Thymus (tissue), 11 donors: ENCODE data around the gene GEMIN5. TPM values are rescaled to one million over a fixed set of nuclear protein-coding genes. Genes with fewer than 3 reads are reported as not detected.
A peak's percentile ranks its signal among the peaks of the same experiment; 100 is the strongest.

ENCODE experiments used
- DNase-seq, 9 donors: peaks; one replicate each; pipeline ENCODE4 v3.0.0-alpha.2; 2013; ENCODE audit warnings: low spot score in 9 of 9, low read depth in 6 of 9, missing footprints in 1 of 9
- H3K27ac ChIP-seq, 2 donors: one replicate each; pipeline ENCODE4 v1.5.1; 2013; ENCODE audit warnings: control low read depth in 1 of 2, low read depth in 1 of 2, low read length in 1 of 2, mild to moderate bottlenecking in 1 of 2, moderate library complexity in 1 of 2
- H3K27me3 ChIP-seq, 2 donors: one replicate each; pipeline ENCODE4 v1.5.1; 2013; ENCODE audit warnings: low read length in 1 of 2; ENCODE audit not compliant: control insufficient read depth in 2 of 2, insufficient read depth in 1 of 2
- H3K36me3 ChIP-seq, 2 donors: one replicate each; pipeline ENCODE4 v1.5.1; 2013; ENCODE audit warnings: low read length in 1 of 2, mild to moderate bottlenecking in 1 of 2, moderate library complexity in 1 of 2; ENCODE audit not compliant: control insufficient read depth in 2 of 2, insufficient read depth in 2 of 2
- H3K4me1 ChIP-seq, 2 donors: one replicate each; pipeline ENCODE4 v1.5.1; 2013; ENCODE audit warnings: low read length in 2 of 2; ENCODE audit not compliant: control insufficient read depth in 2 of 2, insufficient read depth in 2 of 2
- H3K4me3 ChIP-seq, 2 donors: one replicate each; pipeline ENCODE4 v1.5.1; 2013; ENCODE audit warnings: low read length in 2 of 2, control low read depth in 1 of 2, mild to moderate bottlenecking in 1 of 2
- H3K9me3 ChIP-seq, 2 donors: one replicate each; pipeline ENCODE4 v1.5.1; 2013; ENCODE audit warnings: low read length in 1 of 2, mild to moderate bottlenecking in 1 of 2; ENCODE audit not compliant: control insufficient read depth in 2 of 2, insufficient read depth in 1 of 2
- WGBS: extraction: QIAGEN DNeasy Blood & Tissue Kit; methylation state at CpG from one replicate; pipeline ENCODE4 v1.1.7; 2013; 5-methylcytosine and 5-hydroxymethylcytosine counted together
- polyA plus RNA-seq: library from polyadenylated mRNA; stranded (reverse); fragments of 200-250 nt; gene quantifications from one replicate; pipeline ENCODE4 v1.2.3, GENCODE V29; 2013
- total RNA-seq: library from RNA; stranded (reverse); fragments of 120-200 nt; gene quantifications from one replicate; pipeline ENCODE4 v1.2.4, GENCODE V29; 2013
- donor health status: healthy.

Gene GEMIN5
- total and polyA plus RNA-seq, 2 donors: 5.3 to 12.8 TPM

GRCh38 chr5:154898210-154898609 is 39.8 kb downstream of the GEMIN5 start:
- WGBS: over 99% methylated on average over 4 of the region's 4 CpGs
- H3K27me3 ChIP-seq: no peaks in the 10 kb centered on the region
- H3K27ac ChIP-seq: no peak overlapping the region
- H3K9me3 ChIP-seq: no peaks in the 10 kb centered on the region
- no peaks in the 10 kb centered on the region for H3K4me1 ChIP-seq
- H3K4me3 ChIP-seq: no peak overlapping the region
- DNase-seq: no peak
- H3K36me3 ChIP-seq: peaks cover 37 to 77% of the 10 kb centered on the region in 2 donors

GRCh38 chr5:154896562-154897165 is 41.3 kb downstream of the GEMIN5 start:
- no peak for DNase-seq
- H3K27me3 ChIP-seq: no peaks in the 10 kb centered on the region
- no peak overlapping the region for H3K4me3 ChIP-seq
- H3K4me1 ChIP-seq: no peaks in the 10 kb centered on the region
- no peaks in the 10 kb centered on the region for H3K9me3 ChIP-seq
- no peak overlapping the region for H3K27ac ChIP-seq
- H3K36me3 ChIP-seq: peaks cover 40 to 74% of the 10 kb centered on the region in 2 donors

- Histone ChIP-seq H3K27ac (no peak overlapping the region), H3K9me3 (no peaks in the 10 kb centered on the region), H3K4me3 (no peak overlapping the region), H3K4me1 (no peaks in the 10 kb centered on the region), H3K27me3 (no peaks in the 10 kb centered on the region), H3K36me3 (peaks cover 45 to 77% of the 10 kb centered on the region in 2 donors)
- no peak for DNase-seq
- WGBS: 94% methylated on average over 14 of the region's 14 CpGs
These were observed 42.1 kb downstream of the GEMIN5 start for GRCh38 chr5:154895606-154896561.

- Histone ChIP-seq H3K9me3 (no peaks in the 10 kb centered on the region), H3K4me1 (no peaks in the 10 kb centered on the region), H3K27me3 (no peaks in the 10 kb centered on the region), H3K4me3 (no peak overlapping the region), H3K36me3 (peaks cover 50 to 74% of the 10 kb centered on the region in 2 donors), H3K27ac (no peak overlapping the region)
- WGBS: 86% methylated on average over 5 of the region's 5 CpGs
- DNase-seq: no peak
These were observed 44.6 kb downstream of the GEMIN5 start for GRCh38 chr5:154893381-154893780.

GRCh38 chr5:154892369-154892771 is 45.6 kb downstream of the GEMIN5 start:
- Histone ChIP-seq H3K4me3 (no peak overlapping the region), H3K36me3 (peaks cover 52 to 75% of the 10 kb centered on the region in 2 donors), H3K27me3 (no peaks in the 10 kb centered on the region), H3K4me1 (no peaks in the 10 kb centered on the region), H3K27ac (no peak overlapping the region), H3K9me3 (no peaks in the 10 kb centered on the region)
- WGBS: 95% methylated on average over 13 of the region's 13 CpGs
- no peak for DNase-seq

GRCh38 chr5:154885439-154885838 is 52.6 kb downstream of the GEMIN5 start:
- Histone ChIP-seq H3K4me1 (no peaks in the 10 kb centered on the region), H3K9me3 (peaks cover 5 to 8% of the 10 kb centered on the region in 2 donors), H3K36me3 (peaks cover 34 to 41% of the 10 kb centered on the region in 2 donors), H3K27ac (no peak overlapping the region), H3K27me3 (no peaks in the 10 kb centered on the region), H3K4me3 (no peak overlapping the region)
- 95% methylated on average over 2 of the region's 2 CpGs for WGBS
- DNase-seq: peak in 1 of 9 donors; percentile 9

GRCh38 chr5:154884424-154884823 is 53.6 kb downstream of the GEMIN5 start:
- peaks cover 28 to 34% of the 10 kb centered on the region in 2 donors for H3K36me3 ChIP-seq
- WGBS: 97% methylated on average over 8 of the region's 8 CpGs
- H3K4me1 ChIP-seq: no peaks in the 10 kb centered on the region
- H3K27ac ChIP-seq: no peak overlapping the region
- peaks cover 5 to 8% of the 10 kb centered on the region in 2 donors for H3K9me3 ChIP-seq
- H3K27me3 ChIP-seq: no peaks in the 10 kb centered on the region
- no peak overlapping the region for H3K4me3 ChIP-seq
- DNase-seq: no peak

GRCh38 chr5:154881986-154882385 is 56.0 kb downstream of the GEMIN5 start:
- H3K36me3 ChIP-seq: peaks cover 16 to 23% of the 10 kb centered on the region in 2 donors
- H3K4me3 ChIP-seq: no peak overlapping the region
- no peak overlapping the region for H3K27ac ChIP-seq
- peaks cover 14 to 24% of the 10 kb centered on the region in 2 donors for H3K9me3 ChIP-seq
- H3K4me1 ChIP-seq: no peaks in the 10 kb centered on the region
- no peak for DNase-seq
- WGBS: 96% methylated on average over 4 of the region's 4 CpGs
- H3K27me3 ChIP-seq: no peaks in the 10 kb centered on the region

- Histone ChIP-seq H3K4me3 (no peak overlapping the region), H3K4me1 (no peaks in the 10 kb centered on the region), H3K9me3 (peaks cover 9 to 16% of the 10 kb centered on the region in 2 donors), H3K27me3 (no peaks in the 10 kb centered on the region), H3K36me3 (peaks cover 30% of the 10 kb centered on the region in 2 donors), H3K27ac (no peak overlapping the region)
- no peak for DNase-seq
- 98% methylated on average over 14 of the region's 14 CpGs for WGBS
These were observed 59.2 kb downstream of the GEMIN5 start for GRCh38 chr5:154878642-154879335.
